Hepatocyte (in vitro differentiated cells): ENCODE results near the gene IFI27L1.

ENCODE experiments used
- CTCF ChIP-seq: fragments of 200-600 bp; sonication (generic); IDR thresholded peaks from 2 replicates; pipeline ENCODE4 v1.5.1; 2016; ENCODE audit warnings: antibody characterized with exemption, mild to moderate bottlenecking; ENCODE audit not compliant: poor library complexity
- EZH2phosphoT487 ChIP-seq: fragments of 200-600 bp; sonication (generic); IDR thresholded peaks from one replicate; pipeline ENCODE4 v1.6.1; 2018; ENCODE audit warnings: antibody characterized with exemption, mild to moderate bottlenecking, low read depth, moderate library complexity; ENCODE audit not compliant: unreplicated experiment, severe bottlenecking

DNA sequence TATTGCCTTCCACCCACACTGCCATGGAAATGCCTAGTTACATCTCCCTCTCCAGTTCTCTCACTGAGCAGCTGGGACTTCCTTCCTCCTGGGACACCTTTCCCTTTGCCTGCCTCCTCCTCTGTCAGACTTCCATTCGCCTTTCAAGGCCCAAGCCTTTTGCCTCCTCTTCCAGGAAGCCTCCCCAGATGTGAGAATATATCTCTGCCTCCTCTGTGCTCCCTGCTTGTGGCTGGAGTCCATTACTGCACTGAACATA, 45.2 kb downstream of the IFI27L1 start:
- TF ChIP-seq CTCF: no peak
- TF ChIP-seq EZH2phosphoT487: no peak
